Stimulated activated CD8-positive, alpha-beta memory T cell treated with anti-CD3 and anti-CD28 coated beads, Interleukin-7, amount 100 ng/mL, for 48 hours (primary cell): ENCODE data around the gene RTN1.

Experiments
- DNase-seq, 2 donors: peaks; one replicate each; pipeline ENCODE4 v3.0.0-alpha.2; 2020; ENCODE audit warnings: low read depth in 1 of 2; ENCODE audit errors: extremely low read depth in 1 of 2

The RTN1 gene

DNA sequence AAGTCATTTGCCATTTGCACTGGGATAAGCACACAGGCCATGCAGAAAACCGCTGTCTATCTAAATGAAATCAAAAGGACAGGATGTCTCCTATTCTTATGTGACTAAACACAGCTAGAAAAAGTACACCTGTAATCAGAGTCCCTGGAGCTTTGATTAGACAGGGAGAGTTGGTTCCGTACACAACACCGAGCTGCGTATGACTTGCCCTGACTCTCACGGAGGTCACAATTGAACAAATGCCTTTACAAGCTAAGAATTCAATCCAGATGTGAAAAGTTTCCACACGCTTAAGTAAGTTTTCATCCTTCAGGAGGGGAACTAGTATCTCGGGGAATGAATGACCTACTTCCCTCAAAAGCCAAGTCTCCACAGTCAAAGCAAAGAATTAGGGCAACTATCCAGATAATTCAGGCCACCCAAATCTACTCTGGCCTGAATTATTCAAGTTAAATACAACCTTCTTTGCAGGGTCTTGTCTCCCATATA, 67.5 kb downstream of the RTN1 start:
- DNase-seq = no peak

DNA sequence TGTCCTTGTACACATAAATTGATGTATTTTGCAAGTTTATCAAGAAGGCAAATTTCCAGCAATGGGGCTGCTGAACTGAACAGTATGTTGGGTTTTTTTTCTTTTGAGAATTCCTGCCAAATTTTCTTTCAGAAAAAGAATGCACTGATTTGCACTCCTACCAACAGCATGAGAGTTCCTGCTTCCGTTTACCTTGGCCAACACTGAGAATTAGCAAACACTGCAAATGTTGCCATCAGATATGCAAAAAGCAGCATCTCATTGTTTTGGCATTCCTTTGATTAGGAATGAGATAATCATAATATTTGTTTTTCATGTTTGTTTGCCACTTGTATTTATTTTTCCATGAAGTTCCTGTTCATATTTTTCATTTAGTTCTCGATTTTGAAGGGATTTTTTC, 82.4 kb downstream of the RTN1 start:
- DNase-seq = no peak

DNA sequence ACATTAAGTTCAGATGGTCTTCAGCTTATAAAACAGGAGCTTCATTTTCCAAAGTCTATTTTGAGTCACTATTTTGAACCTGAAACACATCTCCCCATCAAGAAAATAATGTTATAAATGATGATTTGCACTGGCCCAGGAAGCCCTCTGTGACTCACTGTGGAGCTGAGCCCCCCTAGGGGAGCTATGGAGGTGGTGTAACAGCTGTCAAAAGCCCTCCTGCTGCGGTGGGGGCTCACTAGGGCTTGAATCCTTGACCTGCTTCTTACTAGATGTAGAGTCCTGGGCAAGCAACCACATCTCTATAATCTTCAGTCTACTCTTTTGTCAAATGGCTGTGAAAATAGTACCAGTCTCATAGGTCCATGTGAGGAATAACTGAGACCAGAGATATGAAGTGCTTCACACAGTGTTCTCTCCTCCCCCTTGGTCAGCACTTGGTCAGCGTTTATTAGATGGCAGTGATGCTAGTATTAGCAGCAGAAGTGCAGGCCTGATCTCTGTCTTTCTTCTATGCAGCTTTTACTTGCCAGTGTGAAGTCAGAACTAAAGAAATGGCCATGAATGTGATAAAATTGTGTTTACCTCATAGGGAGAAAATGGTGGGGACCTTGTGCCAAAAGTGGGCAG, 83.4 kb downstream of the RTN1 start:
- no peak for DNase-seq

DNA sequence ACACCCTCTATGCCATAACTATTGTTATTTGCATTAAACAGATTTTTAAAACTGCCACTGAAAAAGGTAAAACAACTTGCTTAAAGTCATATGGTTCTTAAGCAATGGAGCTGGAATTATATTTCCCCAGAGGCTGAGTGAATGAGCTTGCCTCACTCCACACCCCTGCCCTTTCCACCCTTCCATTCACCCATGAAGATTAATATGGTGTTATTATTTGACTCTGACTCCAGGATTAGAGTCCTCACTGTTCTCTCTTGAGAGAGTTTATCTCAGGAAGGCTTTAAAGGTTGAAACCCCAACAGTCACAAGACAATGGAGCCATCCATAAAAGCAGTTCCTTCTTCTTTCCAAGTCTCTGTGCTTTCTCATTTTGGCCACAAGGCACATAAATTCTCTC, 84.9 kb downstream of the RTN1 start:
- DNase-seq = no peak

DNA sequence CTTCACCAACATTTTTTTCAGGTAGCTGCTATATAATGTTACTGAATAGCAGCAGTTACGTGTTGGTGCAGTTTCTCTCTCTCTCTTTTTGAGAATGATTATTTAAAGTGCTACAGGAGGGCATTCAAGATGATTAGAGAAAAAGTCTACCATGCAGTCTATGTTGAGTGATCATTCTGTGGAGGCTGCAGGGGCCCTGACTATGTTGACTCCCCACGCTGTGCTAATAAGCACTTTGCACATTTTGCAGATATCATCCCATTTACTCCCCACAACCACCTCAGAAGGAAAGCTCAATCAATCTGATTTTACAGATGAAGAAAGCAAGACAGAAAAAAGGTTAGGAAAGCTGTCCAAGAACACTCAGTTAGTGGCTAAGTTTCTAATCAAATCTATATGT, 87.8 kb downstream of the RTN1 start:
- no peak for DNase-seq

DNA sequence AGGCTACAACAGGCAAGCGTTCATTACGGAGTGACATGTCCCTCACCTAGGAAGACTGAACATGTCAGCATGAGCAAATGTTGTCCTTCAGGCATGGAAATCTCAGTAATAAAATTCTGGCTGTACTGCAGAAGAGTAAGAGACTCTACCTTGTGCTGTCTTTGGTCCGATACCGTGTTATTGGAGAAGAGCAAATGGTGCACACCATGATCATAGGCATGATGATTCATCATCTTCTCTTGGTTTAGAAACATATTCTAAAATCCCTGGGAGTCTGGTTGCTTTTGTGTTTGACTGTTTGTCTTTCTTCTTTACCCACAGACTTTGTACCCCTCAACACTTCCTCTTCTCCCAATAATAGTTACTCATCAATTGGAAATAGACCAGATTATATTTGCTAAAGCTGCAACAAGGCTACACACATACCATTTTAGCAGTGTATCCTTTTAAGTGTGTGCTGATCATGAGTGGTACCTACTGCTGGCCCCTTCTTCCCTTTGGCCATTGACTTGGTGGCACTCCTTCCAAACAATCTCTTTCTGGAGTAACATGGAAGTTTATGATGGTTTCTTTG, 93.5 kb downstream of the RTN1 start:
- no peak for DNase-seq

DNA sequence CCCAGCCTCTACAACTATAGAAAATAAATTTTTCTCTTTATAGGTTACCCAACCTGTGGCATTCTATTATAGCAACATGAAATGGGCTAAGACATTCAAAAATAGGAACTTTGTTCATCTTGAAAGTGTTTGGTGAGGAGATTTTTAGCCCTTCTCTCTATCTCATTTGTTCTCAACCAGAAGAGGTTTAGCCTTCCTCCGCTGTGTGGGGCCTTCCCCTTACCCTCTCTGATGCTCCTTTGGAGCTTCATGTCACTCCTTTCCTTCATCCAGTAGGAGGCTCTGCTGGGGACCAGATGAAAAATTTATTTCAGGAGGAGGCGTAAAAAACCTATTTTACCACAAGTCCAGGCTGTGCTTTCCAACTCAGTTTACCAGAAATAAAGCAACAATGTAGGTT, 94.1 kb downstream of the RTN1 start:
- no peak for DNase-seq

DNA sequence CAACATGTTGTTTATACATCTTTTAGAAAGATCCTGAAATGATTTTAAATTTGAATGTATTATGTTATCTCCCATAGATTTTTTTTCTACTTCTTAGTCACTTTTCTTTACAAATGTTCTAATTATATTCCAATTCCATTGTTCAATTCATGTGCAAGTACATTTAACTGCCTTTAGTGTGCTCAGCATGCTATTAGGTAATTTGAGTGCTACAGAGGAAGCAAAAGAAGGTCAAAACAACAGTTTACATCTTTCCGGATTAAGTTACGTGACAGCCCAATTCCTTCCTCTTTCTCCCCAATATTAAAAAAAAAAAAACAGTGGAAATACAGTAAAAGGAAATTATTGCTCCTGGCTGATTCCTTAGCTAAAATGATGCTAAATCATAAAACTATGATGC, 98.3 kb downstream of the RTN1 start:
- DNase-seq = no peak

DNA sequence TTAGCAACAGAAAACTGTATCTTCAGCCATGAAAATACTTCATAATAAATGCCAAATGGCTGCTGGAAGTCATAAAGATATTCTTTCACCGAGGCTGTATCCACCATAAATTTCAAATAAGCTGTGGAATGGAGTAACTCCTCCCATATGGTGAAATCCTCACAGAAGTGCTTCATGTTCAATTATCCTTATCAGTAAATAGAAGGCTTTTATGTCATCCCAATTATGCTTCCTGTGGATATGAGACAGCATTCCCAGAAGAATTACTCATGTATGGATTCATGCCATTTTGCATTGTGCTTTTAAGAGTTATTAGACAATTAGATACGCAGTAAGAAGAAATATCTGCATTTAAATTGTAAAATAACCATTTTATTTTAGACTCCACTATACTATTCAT, 99.0 kb downstream of the RTN1 start:
- no peak for DNase-seq

DNA sequence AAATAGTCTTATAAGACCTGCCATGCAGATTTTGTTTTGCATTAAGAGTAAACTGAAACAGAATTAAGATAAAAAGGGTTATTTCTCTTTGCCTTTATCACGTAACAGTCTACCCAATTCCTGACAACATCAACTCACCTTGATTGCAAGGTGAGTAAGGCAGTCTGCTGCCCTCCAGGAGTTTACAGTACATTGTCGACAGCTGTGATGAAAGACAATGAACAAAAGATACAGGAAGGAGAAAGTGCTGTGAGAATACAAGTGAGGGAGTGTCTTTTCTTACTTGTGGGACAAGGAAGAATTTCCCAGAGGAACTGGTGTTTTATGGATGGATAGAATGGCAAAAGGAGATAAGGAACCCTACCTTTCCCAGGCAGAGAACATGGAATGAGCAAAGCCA, 101.0 kb downstream of the RTN1 start:
- no peak for DNase-seq

DNA sequence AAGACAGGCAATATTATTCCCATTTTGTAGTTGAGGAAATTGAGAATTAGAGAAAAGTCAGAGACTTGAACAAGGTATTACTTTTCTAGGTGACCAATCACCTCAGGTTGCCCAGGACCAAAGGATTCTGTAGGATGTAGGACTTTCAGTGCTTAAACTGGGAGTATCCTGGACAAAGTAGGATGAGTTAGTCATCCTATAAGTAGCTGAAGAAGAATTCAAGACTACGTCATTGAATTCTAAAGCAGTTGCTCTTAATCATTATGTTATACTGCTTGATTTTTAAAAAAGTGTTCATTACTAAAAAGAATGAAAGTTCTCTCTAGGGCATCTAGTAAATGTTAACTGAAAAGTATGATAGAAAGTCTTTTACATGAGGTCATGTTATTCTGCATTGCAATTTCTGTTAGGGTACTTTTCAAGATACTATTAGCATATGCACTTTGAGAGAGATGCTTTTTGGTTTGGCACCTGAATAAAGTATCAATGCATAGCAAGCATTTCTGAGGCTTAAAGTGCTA, 101.7 kb downstream of the RTN1 start:
- no peak for DNase-seq

DNA sequence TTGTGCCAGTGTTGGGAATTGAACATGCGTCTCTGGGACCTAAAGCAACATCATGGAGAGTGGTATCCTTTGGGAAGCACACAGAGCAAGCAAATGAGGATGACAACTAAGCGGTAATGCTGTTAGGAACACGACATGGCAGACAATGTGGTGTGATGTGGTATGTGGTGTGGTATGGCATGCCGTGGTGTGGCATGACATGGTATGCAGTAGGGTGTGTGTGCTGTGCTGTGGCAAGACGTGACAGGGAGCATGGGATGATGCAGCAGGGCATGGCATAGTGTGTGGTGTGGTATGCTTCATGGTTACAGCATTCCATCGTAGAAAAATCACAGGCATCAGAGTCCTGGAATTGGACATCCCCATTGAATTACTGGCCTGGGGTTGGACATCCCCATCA, 108.7 kb downstream of the RTN1 start:
- DNase-seq = no peak

DNA sequence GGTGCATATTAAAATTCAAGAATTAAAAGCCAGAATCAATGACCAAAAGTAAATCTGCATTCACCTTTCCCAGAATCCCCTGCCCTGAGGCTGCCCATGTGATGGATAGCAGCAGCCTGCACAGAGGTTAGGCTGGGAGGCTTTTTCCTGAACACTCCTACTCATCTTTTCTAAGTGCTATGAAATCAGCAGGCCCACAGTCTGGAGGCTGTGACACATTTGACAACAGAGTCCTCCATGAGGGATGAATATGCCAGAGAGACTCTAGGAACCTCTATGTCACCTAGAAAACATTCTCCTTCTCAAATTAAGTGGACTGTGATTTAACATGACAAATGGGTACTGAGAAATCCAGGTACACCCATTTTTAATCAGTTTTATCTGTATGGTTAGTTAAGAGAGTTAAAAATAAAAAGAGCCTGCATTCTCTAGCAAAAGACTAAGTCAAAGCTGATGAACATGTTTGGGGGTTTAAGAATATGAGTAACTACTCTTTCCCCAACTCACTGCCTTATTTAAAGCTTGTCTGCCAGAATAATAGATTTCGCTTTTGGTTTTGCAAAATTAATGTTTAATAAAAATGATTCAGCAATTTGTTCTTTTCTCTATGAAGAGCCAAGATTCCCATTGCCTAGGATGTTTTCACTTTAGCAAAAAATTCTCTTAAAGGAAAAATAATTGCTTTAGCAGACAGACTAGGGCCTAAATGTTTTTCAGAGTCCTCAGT, 115.0 kb downstream of the RTN1 start:
- no peak for DNase-seq

DNA sequence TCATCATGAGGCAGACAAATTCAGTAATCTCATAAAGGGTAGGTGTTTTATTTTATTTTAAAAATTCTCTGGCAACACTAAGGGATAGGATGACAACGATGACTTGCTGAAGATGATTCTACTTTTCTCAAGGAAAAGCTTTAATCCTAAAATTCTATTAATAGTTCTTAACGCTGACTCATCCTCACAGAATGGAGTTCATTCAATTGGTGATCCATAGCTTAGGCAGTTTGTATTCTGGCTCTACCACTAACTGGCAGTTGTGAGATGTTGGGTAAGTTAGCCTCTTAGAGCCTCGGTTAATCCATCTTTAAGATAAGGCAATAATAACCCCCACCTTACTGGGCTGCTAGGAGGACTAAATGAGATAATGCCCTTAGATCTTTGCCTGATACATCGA, 116.3 kb downstream of the RTN1 start:
- DNase-seq = no peak

DNA sequence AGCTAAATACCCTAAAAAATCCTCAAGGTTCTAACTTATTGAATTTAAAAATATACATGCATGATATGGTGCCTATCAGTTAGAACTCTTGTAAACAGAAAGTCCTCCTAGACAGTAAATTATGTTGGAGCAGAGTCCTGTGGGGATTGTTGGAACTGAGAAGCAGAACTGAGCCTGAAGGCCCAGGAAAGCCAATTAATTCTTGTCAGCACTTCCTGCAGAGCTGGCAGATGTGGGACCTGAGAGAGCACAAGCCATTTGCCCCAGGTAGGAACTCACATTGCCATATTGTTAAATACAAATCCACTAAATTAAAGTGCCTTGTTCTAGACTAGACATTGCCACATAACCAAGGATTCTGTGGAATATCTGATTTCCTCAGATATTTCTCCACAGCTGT, 117.1 kb downstream of the RTN1 start:
- no peak for DNase-seq

DNA sequence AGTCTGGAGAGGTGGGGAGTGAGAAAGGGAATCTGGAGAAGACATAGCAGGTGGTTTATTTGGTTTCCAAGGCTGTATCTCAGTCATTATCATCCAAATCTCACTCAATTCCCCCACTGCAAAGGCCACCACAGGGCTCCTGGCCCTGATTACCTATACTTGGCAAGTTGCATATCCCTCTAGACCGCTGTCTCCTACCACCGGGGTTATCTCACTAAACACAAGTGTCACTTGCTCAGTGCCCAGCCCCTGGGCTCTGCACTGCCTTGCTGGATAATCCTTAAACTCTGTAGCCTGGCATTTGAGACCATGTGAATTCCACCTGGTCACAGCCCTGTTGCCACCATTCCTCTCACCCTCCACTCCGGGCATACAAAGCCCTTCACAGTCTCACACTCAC, 119.0 kb downstream of the RTN1 start:
- no peak for DNase-seq

DNA sequence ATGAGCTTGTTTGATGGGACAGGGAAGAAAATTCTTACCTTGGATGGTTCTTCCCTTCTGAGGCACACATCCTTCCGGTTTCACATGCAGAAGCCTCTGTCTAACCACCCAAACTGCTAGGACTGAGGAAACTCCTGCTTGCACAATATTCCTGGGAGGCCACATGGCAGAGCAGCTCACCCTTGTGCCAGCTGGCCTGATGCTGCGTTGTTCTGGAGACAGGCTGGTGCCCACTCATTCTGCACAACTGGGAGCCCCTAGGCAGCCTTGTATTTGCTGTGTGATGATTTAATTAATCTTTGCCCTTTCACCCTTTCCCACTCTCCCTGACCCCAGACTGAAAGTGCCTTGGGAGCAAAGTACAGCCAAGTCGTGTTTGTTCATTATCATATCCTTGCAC, 130.8 kb downstream of the RTN1 start:
- DNase-seq = no peak

DNA sequence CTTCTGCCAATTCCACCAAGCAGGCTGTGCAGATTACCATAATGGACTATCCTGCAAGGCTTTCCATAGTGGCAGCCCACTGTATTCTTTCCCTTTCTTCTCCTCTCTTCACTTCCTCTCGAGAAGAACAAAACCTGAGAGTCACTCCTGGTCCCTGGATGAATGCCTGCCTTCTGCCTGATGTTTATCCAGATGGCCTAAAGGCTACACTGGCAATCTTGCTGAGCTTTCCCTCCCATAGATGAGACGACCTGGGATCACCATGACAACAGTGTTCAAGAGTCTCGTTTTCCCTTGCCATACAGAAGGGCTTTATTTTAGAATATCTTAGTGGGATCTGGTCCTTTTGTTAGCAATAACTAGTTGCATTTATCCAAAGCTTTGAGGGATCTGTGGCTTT, 142.3 kb downstream of the RTN1 start:
- DNase-seq = no peak

DNA sequence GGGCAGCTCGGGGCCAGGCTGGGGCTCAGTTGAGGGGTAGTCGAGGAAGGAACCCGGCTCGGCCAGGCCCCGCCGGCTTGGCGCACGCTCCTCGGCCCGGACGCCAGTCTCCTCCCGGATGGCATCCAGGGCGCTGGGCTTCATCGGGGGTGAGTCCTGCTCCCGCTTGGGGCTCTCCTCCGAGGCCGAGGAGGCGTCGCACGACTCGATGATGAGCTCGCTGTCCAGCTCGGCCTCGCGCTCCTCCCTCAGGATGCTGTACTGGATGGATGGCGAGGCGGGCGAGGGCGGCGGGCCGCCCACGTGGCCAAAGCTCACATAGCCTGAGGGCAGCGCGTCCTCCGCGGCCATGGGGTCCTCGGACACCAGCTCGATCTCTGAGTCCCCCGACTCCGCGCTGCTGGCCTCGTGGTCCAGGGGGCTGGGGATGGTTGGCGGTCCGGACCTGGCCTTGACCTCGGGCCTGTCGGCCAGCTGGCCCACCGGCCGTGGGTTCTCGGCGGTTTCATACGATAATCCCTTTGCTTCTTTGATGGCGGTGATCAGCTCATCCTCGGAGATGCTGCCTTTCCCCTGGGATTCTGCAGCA, 143.4 kb downstream of the RTN1 start:
- no peak for DNase-seq

DNA sequence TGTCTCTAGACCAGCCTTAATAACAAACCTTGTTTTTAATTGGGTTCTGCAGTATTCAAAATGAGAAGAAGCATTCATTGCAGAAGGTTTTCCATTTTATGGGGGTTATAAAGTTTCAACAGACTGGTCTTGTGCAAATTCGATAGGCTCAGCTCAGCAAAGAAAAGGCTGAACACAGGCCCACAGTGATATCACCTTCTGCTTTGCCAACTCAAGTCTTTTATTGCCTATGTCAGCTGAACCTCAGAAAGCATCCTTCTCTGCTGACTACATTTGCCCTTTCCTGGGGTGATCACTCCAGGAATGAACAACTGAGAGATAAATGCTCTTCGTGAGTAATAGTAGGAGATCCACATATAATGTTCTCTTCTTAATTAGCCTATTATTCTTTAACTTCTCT, 159.5 kb downstream of the RTN1 start:
- DNase-seq = no peak

DNA sequence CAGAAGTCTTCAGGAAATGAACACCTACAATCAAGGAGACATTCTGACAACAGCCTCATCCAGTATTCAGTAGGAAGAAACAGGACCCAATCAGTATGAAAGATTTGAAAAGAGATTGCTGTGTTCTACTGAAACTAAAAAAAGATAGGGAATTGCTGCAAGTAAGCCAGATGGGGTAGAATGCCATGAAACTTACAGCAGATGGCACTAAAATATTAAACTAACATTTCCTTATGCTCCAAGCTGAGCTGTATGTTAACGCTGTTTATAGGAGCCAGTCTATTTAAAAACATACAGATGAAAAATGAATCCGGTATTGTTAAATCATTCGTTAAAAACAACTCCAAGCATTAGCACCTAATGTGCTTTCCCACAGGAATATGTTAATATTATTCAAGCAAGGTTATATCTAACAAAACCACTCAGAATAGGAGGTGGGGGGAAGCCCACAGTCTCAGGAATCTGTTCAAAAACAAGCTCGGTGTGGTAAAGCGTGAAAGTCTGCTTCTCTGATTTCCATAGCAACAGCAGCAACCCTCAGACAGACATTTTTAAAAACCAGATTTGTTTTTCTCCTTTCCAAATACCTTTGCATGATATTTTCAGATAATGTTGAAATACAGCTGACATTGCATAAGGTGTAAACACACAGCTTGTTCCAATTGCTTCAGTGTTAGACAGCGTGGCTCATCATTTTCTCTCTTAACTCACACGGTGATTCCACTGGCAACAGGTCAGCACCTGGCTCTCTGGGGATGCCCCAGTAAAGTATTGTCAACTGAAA, 162.6 kb downstream of the RTN1 start:
- no peak for DNase-seq
